Measurements from ENCODE around the gene SH3RF3.
A peak's percentile ranks its signal among the peaks of the same experiment; 100 is the strongest.

Gene SH3RF3

GRCh38 chr2:109226128-109226527, 97.1 kb downstream of the SH3RF3 start:
- no peak overlapping the region for H3K4me3 ChIP-seq (ENCODE audit: low read depth, low read length)
- no peak for DNase-seq (ENCODE audit: low read depth)
- TF ChIP-seq CTCF (IDR thresholded peaks at IDR 0.05; ENCODE audit: low read depth, low read length) (no peak), MAX (IDR thresholded peaks at IDR 0.05; ENCODE audit: low read depth, low read length) (peak; percentile 79)

GRCh38 chr2:109226622-109227021, 97.6 kb downstream of the SH3RF3 start:
- TF ChIP-seq MAX (IDR thresholded peaks at IDR 0.05; ENCODE audit: low read depth, low read length) (no peak), POLR2A (IDR thresholded peaks at IDR 0.05; ENCODE audit: extremely low read depth, insufficient read length) (no peak), MYC (IDR thresholded peaks at IDR 0.05; ENCODE audit: low read depth, low read length) (no peak), CTCF (IDR thresholded peaks at IDR 0.05; ENCODE audit: low read depth, low read length) (no peak)
- DNase-seq (ENCODE audit: low read depth), result no peak

GRCh38 chr2:109229094-109229675, 100.2 kb downstream of the SH3RF3 start:
- no peak for TF ChIP-seq MYC (IDR thresholded peaks at IDR 0.05; ENCODE audit: low read depth, low read length)
- TF ChIP-seq CTCF (IDR thresholded peaks at IDR 0.05; ENCODE audit: low read depth, low read length), result no peak
- TF ChIP-seq MAX (IDR thresholded peaks at IDR 0.05; ENCODE audit: low read depth, low read length), result no peak
- no peak for TF ChIP-seq POLR2A (IDR thresholded peaks at IDR 0.05; ENCODE audit: extremely low read depth, insufficient read length)
- DNase-seq (ENCODE audit: low read depth), result no peak
- no peak overlapping the region for H3K4me3 ChIP-seq (ENCODE audit: low read depth, low read length)

More at GRCh38 chr2:109226622-109227021, 97.6 kb downstream of the SH3RF3 start:
- no peak overlapping the region for H3K4me3 ChIP-seq (ENCODE audit: low read depth, low read length)

GRCh38 chr2:109230941-109231420, 102.0 kb downstream of the SH3RF3 start:
- no peak for TF ChIP-seq POLR2A (IDR thresholded peaks at IDR 0.05; ENCODE audit: extremely low read depth, insufficient read length)
- TF ChIP-seq MAX (IDR thresholded peaks at IDR 0.05; ENCODE audit: low read depth, low read length), result no peak
- TF ChIP-seq MYC (IDR thresholded peaks at IDR 0.05; ENCODE audit: low read depth, low read length), result no peak
- no peak for TF ChIP-seq CTCF (IDR thresholded peaks at IDR 0.05; ENCODE audit: low read depth, low read length)
- DNase-seq (ENCODE audit: low read depth), result peak; percentile 53
- no peak overlapping the region for H3K4me3 ChIP-seq (ENCODE audit: low read depth, low read length)

GRCh38 chr2:109231428-109231827, 102.4 kb downstream of the SH3RF3 start:
- DNase-seq (ENCODE audit: low read depth), result no peak
- H3K4me3 ChIP-seq (ENCODE audit: low read depth, low read length), result no peak overlapping the region
- TF ChIP-seq CTCF (IDR thresholded peaks at IDR 0.05; ENCODE audit: low read depth, low read length), result no peak
- no peak for TF ChIP-seq POLR2A (IDR thresholded peaks at IDR 0.05; ENCODE audit: extremely low read depth, insufficient read length)
- TF ChIP-seq MAX (IDR thresholded peaks at IDR 0.05; ENCODE audit: low read depth, low read length), result no peak
- no peak for TF ChIP-seq MYC (IDR thresholded peaks at IDR 0.05; ENCODE audit: low read depth, low read length)

All from NB4 (cell line).